PFSK-1 (cell line): ENCODE data around the gene NECTIN4.

Experiments
- POLR2AphosphoS5 ChIP-seq: IDR thresholded peaks from 2 replicates; pipeline ENCODE4 v1.6.1; 2012; ENCODE audit warnings: low read depth, mild to moderate bottlenecking, control low read depth, low read length, moderate library complexity
- REST ChIP-seq, 2 experiments: IDR thresholded peaks; 2 replicates each; pipeline versions ENCODE4 v1.6.1 to v1.8.0; 2011 to 2012; ENCODE audit warnings: low read depth in 2 of 2, low read length in 2 of 2, control low read depth in 1 of 2, inconsistent platforms in 1 of 2, mild to moderate bottlenecking in 1 of 2, moderate library complexity in 1 of 2; ENCODE audit not compliant: insufficient read depth in 1 of 2
- SIN3A ChIP-seq: IDR thresholded peaks from 2 replicates; pipeline ENCODE4 v1.6.1; 2012; ENCODE audit warnings: mild to moderate bottlenecking, low read length, moderate library complexity, borderline replicate concordance; ENCODE audit not compliant: insufficient read depth
- TAF1 ChIP-seq: IDR thresholded peaks from 2 replicates; pipeline ENCODE4 v1.6.1; 2012; ENCODE audit warnings: low read length, control low read depth, borderline replicate concordance; ENCODE audit not compliant: insufficient read depth

DNA sequence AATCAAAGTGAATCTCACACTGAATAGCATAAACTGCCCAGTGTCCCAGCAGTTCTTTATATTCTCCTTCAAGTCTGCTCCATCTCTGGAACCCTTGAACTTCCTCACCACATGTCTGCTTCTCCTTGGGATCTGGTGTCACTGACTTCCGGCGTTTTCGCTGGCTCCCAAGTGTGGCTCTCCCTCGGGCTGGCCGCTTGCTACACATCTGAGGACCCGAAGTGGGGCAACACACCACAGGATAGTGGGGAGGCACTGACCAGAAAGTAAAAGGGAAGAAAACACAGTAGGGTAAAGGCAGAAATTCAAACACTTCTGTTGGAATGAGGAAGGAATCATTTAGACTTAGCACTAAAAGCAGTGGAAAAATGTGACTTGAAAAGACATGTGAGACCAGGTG, 33.6 kb upstream of the NECTIN4 start:
- TF ChIP-seq POLR2AphosphoS5 (no peak), SIN3A (no peak), REST (IDR thresholded peaks at IDR 0.05; ENCODE audit: insufficient read depth in 1 of 2, low read depth in 2 of 2, low read length in 2 of 2) (no peak), TAF1 (no peak)
